Liver (tissue), 9 donors: ENCODE results near the gene ANGPTL3. TPM values are rescaled to one million over a fixed set of nuclear protein-coding genes. Genes with fewer than 3 reads are reported as not detected.

ENCODE experiments used
- DNase-seq: peaks from one replicate; pipeline ENCODE4 v3.0.0-alpha.2; 2017; ENCODE audit warnings: low spot score
- H3K27ac ChIP-seq, 2 donors: one replicate each; pipeline ENCODE4 v1.7.0; 2013; ENCODE audit warnings: inconsistent platforms in 2 of 2, low read length in 2 of 2, control low read depth in 1 of 2, low read depth in 1 of 2, mild to moderate bottlenecking in 1 of 2
- H3K27me3 ChIP-seq, 4 donors: one replicate each; pipeline versions ENCODE4 v1.6.1 to v1.7.0; 2013; ENCODE audit warnings: low read length in 3 of 4, inconsistent platforms in 1 of 4, mild to moderate bottlenecking in 1 of 4, moderate library complexity in 1 of 4; ENCODE audit not compliant: control insufficient read depth in 4 of 4, insufficient read depth in 4 of 4
- H3K36me3 ChIP-seq, 4 donors: one replicate each; pipeline versions ENCODE4 v1.6.1 to v1.7.0; 2013; ENCODE audit warnings: low read length in 3 of 4, mild to moderate bottlenecking in 3 of 4, low read depth in 1 of 4, moderate library complexity in 1 of 4; ENCODE audit not compliant: control insufficient read depth in 4 of 4, insufficient read depth in 3 of 4
- H3K4me1 ChIP-seq, 4 donors: one replicate each; pipeline versions ENCODE4 v1.6.1 to v1.7.0; 2013; ENCODE audit warnings: low read length in 3 of 4, mild to moderate bottlenecking in 3 of 4, moderate library complexity in 1 of 4; ENCODE audit not compliant: control insufficient read depth in 4 of 4, insufficient read depth in 4 of 4
- H3K4me3 ChIP-seq, 3 donors: one replicate each; pipeline versions ENCODE4 v1.6.1 to v1.7.0; 2013; ENCODE audit warnings: low read length in 3 of 3, control low read depth in 1 of 3, low read depth in 1 of 3, mild to moderate bottlenecking in 1 of 3
- H3K9ac ChIP-seq, 2 donors: one replicate each; pipeline ENCODE4 v1.7.0; 2013; ENCODE audit warnings: low read length in 2 of 2, mild to moderate bottlenecking in 2 of 2, moderate library complexity in 2 of 2, control low read depth in 1 of 2, low read depth in 1 of 2
- H3K9me3 ChIP-seq, 4 donors: one replicate each; pipeline versions ENCODE4 v1.6.1 to v1.7.0; 2013; ENCODE audit warnings: low read length in 3 of 4; ENCODE audit not compliant: control insufficient read depth in 4 of 4
- ATF3 ChIP-seq: IDR thresholded peaks from 2 replicates; pipeline ENCODE4 v1.6.1; 2016; ENCODE audit warnings: antibody characterized with exemption
- CTCF ChIP-seq: fragments of 150-350 bp; IDR thresholded peaks from 2 replicates; pipeline ENCODE4 v1.5.1; 2017; ENCODE audit warnings: improper control_type of control experiment, low read depth, low read length; ENCODE audit not compliant: missing input control
- HNF4A ChIP-seq, 2 donors: conservative IDR thresholded peaks; 2 replicates each; pipeline ENCODE4 v1.6.1; 2016; ENCODE audit warnings: antibody characterized with exemption in 2 of 2, mild to moderate bottlenecking in 2 of 2
- NR2F2 ChIP-seq: IDR thresholded peaks from 2 replicates; pipeline ENCODE4 v1.6.1; 2016; ENCODE audit warnings: antibody characterized with exemption
- REST ChIP-seq: IDR thresholded peaks from 2 replicates; pipeline ENCODE4 v1.6.1; 2016; ENCODE audit warnings: antibody characterized with exemption, mild to moderate bottlenecking
- RXRA ChIP-seq, 2 donors: IDR thresholded peaks; 2 replicates each; pipeline ENCODE4 v1.6.1; 2017 to 2018; ENCODE audit warnings: antibody characterized with exemption in 2 of 2, mild to moderate bottlenecking in 1 of 2
- SP1 ChIP-seq: IDR thresholded peaks from 2 replicates; pipeline ENCODE4 v1.6.1; 2018; ENCODE audit warnings: antibody characterized with exemption, mild to moderate bottlenecking
- TAF1 ChIP-seq: conservative IDR thresholded peaks from 2 replicates; pipeline ENCODE4 v1.6.1; 2016; ENCODE audit warnings: antibody characterized with exemption, mild to moderate bottlenecking
- YY1 ChIP-seq: IDR thresholded peaks from 2 replicates; pipeline ENCODE4 v1.6.1; 2016; ENCODE audit warnings: antibody characterized with exemption, mild to moderate bottlenecking
- ZBTB33 ChIP-seq: IDR thresholded peaks from 2 replicates; pipeline ENCODE4 v1.6.1; 2016; ENCODE audit warnings: antibody characterized with exemption
- WGBS: extraction: QIAGEN DNeasy Blood & Tissue Kit; methylation state at CpG from one replicate; pipeline ENCODE4 v1.1.7; 2013; 5-methylcytosine and 5-hydroxymethylcytosine counted together
- polyA plus RNA-seq, 2 donors: library from polyadenylated mRNA; stranded (reverse) in 1 of 2; unstranded in 1 of 2; fragments of 200-250 nt in 1 of 2; fragments of >200 nt in 1 of 2; fragmentation: Nextera tagmentation in 1 of 2; extraction: Ambion mirVana in 1 of 2; gene quantifications; one replicate each; pipeline versions ENCODE4 v1.2.1 to v1.2.3, GENCODE V29; 2013 to 2015
- total RNA-seq, 2 donors: library from RNA; depleted of rRNA; stranded (reverse); fragments of >200 nt; gene quantifications; one replicate each; pipeline ENCODE4 v1.2.3, GENCODE V29; 2014
- donor health status: healthy.
- donor health status: healthy.
- donor health status: healthy.
- donor health status: healthy.
- donor health status: healthy.

Gene ANGPTL3
- total and polyA plus RNA-seq, 4 donors, result 121 to 238 (median 172) TPM

- 23% methylated on average over 2 of the region's 2 CpGs for WGBS
- no peak for TF ChIP-seq CTCF
- peak; percentile 45 to 64 for TF ChIP-seq HNF4A (conservative IDR thresholded peaks at IDR 0.05)
- peak in 1 of 2 donors; percentile 17 for TF ChIP-seq RXRA (IDR thresholded peaks at IDR 0.05)
- no peak for TF ChIP-seq ATF3
- TF ChIP-seq ZBTB33, result no peak
- no peak for TF ChIP-seq NR2F2
- TF ChIP-seq SP1, result no peak
- Histone ChIP-seq H3K27me3 (no peaks in the 10 kb centered on the region), H3K9ac (peak overlapping the region; percentile 27 to 47), H3K36me3 (no peaks in the 10 kb centered on the region), H3K4me1 (peaks cover 1 to 38% (median 20%) of the 10 kb centered on the region in 4 donors), H3K9me3 (no peaks in the 10 kb centered on the region), H3K4me3 (peak overlapping the region in 1 of 3 donors; percentile 20), H3K27ac (peak overlapping the region; percentile 28 to 47)
- no peak for DNase-seq
Observed at GRCh38 chr1:62593825-62594394, 3.4 kb upstream of the ANGPTL3 start.

GRCh38 chr1:62595647-62596046 lies 1.7 kb upstream of the ANGPTL3 start:
- no peak for TF ChIP-seq ZBTB33
- no peak for TF ChIP-seq HNF4A (conservative IDR thresholded peaks at IDR 0.05)
- TF ChIP-seq YY1, result no peak
- no peak for TF ChIP-seq TAF1
- TF ChIP-seq REST, result no peak
- no peak for TF ChIP-seq ATF3
- no peak for DNase-seq
- WGBS, result 72% methylated on average over 3 of the region's 3 CpGs
- Histone ChIP-seq H3K4me3 (no peak overlapping the region), H3K9ac (no peak overlapping the region), H3K27me3 (no peaks in the 10 kb centered on the region), H3K9me3 (no peaks in the 10 kb centered on the region), H3K27ac (no peak overlapping the region), H3K4me1 (peaks cover 1 to 30% (median 16%) of the 10 kb centered on the region in 4 donors), H3K36me3 (no peaks in the 10 kb centered on the region)
